Ovary (tissue), 9 donors: Measurements from ENCODE around the gene MSI2. TPM values are rescaled to one million over a fixed set of nuclear protein-coding genes. Genes with fewer than 3 reads are reported as not detected.

Experiments
- DNase-seq, 5 donors: peaks; one replicate each; pipeline ENCODE4 v3.0.0-alpha.2; 2019 to 2020
- H3K27ac ChIP-seq, 2 donors: fragments of 200-600 bp; one replicate each; pipeline versions ENCODE4 v1.5.1 to v1.8.0; 2019 to 2022
- H3K27me3 ChIP-seq: fragments of 200-600 bp; one replicate; pipeline ENCODE4 v1.8.0; 2022
- H3K36me3 ChIP-seq: fragments of 200-600 bp; sonication (generic); one replicate; pipeline ENCODE4 v1.5.1; 2019
- H3K4me1 ChIP-seq: one replicate; pipeline ENCODE4 v1.8.1; 2013; ENCODE audit warnings: mild to moderate bottlenecking, moderate library complexity; ENCODE audit not compliant: insufficient read depth
- H3K4me3 ChIP-seq: fragments of 200-600 bp; sonication (generic); one replicate; pipeline ENCODE4 v1.5.1; 2017
- H3K9me3 ChIP-seq, 2 donors: fragments of 200-600 bp in 1 of 2; sonication (generic) in 1 of 2; one replicate each; pipeline versions ENCODE4 v1.5.1 to v1.8.1; 2013 to 2019; ENCODE audit warnings: mild to moderate bottlenecking in 1 of 2, moderate library complexity in 1 of 2
- CTCF ChIP-seq, 3 donors: fragments of 450-650 bp in 2 of 3; fragments of 200-600 bp in 1 of 3; IDR thresholded peaks; one replicate each; pipeline versions ENCODE4 v1.5.1 to v1.8.0; 2016 to 2022; ENCODE audit warnings: antibody characterized with exemption in 3 of 3, mild to moderate bottlenecking in 1 of 3
- EP300 ChIP-seq: sonication (generic); formaldehyde crosslinking; IDR thresholded peaks from one replicate; pipeline ENCODE4 v1.6.1; 2017; ENCODE audit warnings: antibody characterized with exemption
- POLR2A ChIP-seq: fragments of 450-650 bp; IDR thresholded peaks from one replicate; pipeline ENCODE4 v1.6.1; 2017; ENCODE audit warnings: antibody characterized with exemption, mild to moderate bottlenecking, moderate library complexity
- WGBS, 3 donors: extraction: QIAGEN DNeasy Blood & Tissue Kit in 1 of 3; methylation state at CpG; one replicate each; pipeline versions ENCODE4 v1.1.5 to v1.1.7; 2013 to 2017; 5-methylcytosine and 5-hydroxymethylcytosine counted together
- intact Hi-C, 4 donors: fragments of 100-400 bp; cut with DNase I; formaldehyde crosslinking; loops; one replicate each; pipeline versions ENCODE4 v1.11.0 to v1.15.1; 2022 to 2023
- polyA plus RNA-seq, 2 donors: library from polyadenylated mRNA; stranded (reverse); fragments of 200-250 nt in 1 of 2; fragments of 350-450 nt in 1 of 2; fragmentation: Illumina TruSeq in 1 of 2; extraction: RNeasy Lipid Tissue Mini Kit (QIAGEN cat#74804) in 1 of 2; gene quantifications; one replicate each; pipeline ENCODE4 v1.2.3, GENCODE V29; 2013 to 2014
- total RNA-seq, 7 donors: library from RNA; depleted of rRNA in 2 of 7; stranded (reverse); fragments of >200 nt in 2 of 7; fragmentation: NEBNext Ultra II Directional in 3 of 7; extraction: Animal tissue kit (Norgen Biotek cat#: 25700) in 3 of 7; gene quantifications; one replicate each; pipeline versions ENCODE4 v1.1.0 to v1.2.4, GENCODE V29; 2016 to 2023
- donor health status: DM: no; HTN: no; CAD: no; lungs with moderate emphysema.
- donor health status: DM: no; HTN: no; CAD: no.
- donor health status: Bipolar disorder and iron deficiency.
- donor health status: DM: yes; HTN: yes; CAD: no.
- donor health status: DM: no; HTN: no; CAD: no.
- donor health status: DM: yes; HTN: yes; CAD: no.

Gene MSI2
- total and polyA plus RNA-seq, 9 donors, result 43.1 to 199 (median 120) TPM

GRCh38 chr17:57536789-57537523 is 280.6 kb downstream of the MSI2 start:
- Histone ChIP-seq H3K9me3 (no peaks in the 10 kb centered on the region), H3K4me1 (peaks cover 21% of the 10 kb centered on the region), H3K27me3 (no peaks in the 10 kb centered on the region), H3K36me3 (no peaks in the 10 kb centered on the region), H3K27ac (no peak overlapping the region), H3K4me3 (no peak overlapping the region)
- TF ChIP-seq CTCF (IDR thresholded peaks at IDR 0.05), result no peak
- TF ChIP-seq EP300, result no peak
- no peak for TF ChIP-seq POLR2A
- intact Hi-C loops, result no loop called here
- DNase-seq, result peak in 1 of 5 donors; percentile 31
- 81 to 90% (median 87%) methylated on average over 10 of the region's 10 CpGs for WGBS, 3 donors

GRCh38 chr17:57537524-57538410 is 281.4 kb downstream of the MSI2 start:
- 55 to 57% (median 56%) methylated on average over 17 of the region's 17 CpGs for WGBS, 3 donors

GRCh38 chr17:57538736-57539456 is 282.6 kb downstream of the MSI2 start:
- TF ChIP-seq POLR2A (no peak), EP300 (no peak), CTCF (IDR thresholded peaks at IDR 0.05) (no peak)
- intact Hi-C loops, result no loop called here
- no peaks in the 10 kb centered on the region for H3K27me3 ChIP-seq
- DNase-seq, result no peak
- H3K27ac ChIP-seq, result no peak overlapping the region
- no peaks in the 10 kb centered on the region for H3K9me3 ChIP-seq
- H3K4me1 ChIP-seq, result peaks cover 21% of the 10 kb centered on the region
- no peak overlapping the region for H3K4me3 ChIP-seq
- WGBS, 3 donors, result 70 to 78% (median 73%) methylated on average over 11 of the region's 11 CpGs
- H3K36me3 ChIP-seq, result no peaks in the 10 kb centered on the region

More at GRCh38 chr17:57537524-57538410, 281.4 kb downstream of the MSI2 start:
- H3K4me1 ChIP-seq, result peaks cover 21% of the 10 kb centered on the region
- no peaks in the 10 kb centered on the region for H3K36me3 ChIP-seq
- intact Hi-C loops, result no loop called here
- no peak overlapping the region for H3K4me3 ChIP-seq
- TF ChIP-seq EP300, result no peak
- no peak for TF ChIP-seq CTCF (IDR thresholded peaks at IDR 0.05)
- TF ChIP-seq POLR2A, result no peak
- no peaks in the 10 kb centered on the region for H3K27me3 ChIP-seq
- no peak overlapping the region for H3K27ac ChIP-seq
- no peaks in the 10 kb centered on the region for H3K9me3 ChIP-seq
- peak in 1 of 5 donors; percentile 36 for DNase-seq

- intact Hi-C loops, result no loop called here
- Histone ChIP-seq H3K27ac (no peak overlapping the region), H3K36me3 (no peaks in the 10 kb centered on the region), H3K4me1 (peaks cover 21% of the 10 kb centered on the region), H3K4me3 (no peak overlapping the region), H3K27me3 (no peaks in the 10 kb centered on the region), H3K9me3 (no peaks in the 10 kb centered on the region)
- WGBS, 3 donors, result 47 to 75% (median 66%) methylated on average over 6 to 8 of the region's 8 CpGs
- no peak for TF ChIP-seq EP300
- TF ChIP-seq POLR2A, result no peak
- no peak for TF ChIP-seq CTCF (IDR thresholded peaks at IDR 0.05)
- no peak for DNase-seq
Observed at GRCh38 chr17:57539529-57540301, 283.4 kb downstream of the MSI2 start.
